OCI-LY7 (cell line): ENCODE measurements around the gene FANCD2OS.

ENCODE experiments used
- EZH2phosphoT487 ChIP-seq: fragments of 200-600 bp; sonication (generic); IDR thresholded peaks from 2 replicates; pipeline ENCODE4 v1.6.1; 2018; ENCODE audit warnings: low read depth, borderline replicate concordance, mild to moderate bottlenecking, mixed run types, antibody characterized with exemption, low read length, moderate library complexity, mixed read lengths
- TF ChIP-seq, protein P1 (sequence below): fragments of 200-600 bp; sonication (generic); conservative IDR thresholded peaks from 2 replicates; pipeline ENCODE4 v1.5.1; 2014; ENCODE audit warnings: mild to moderate bottlenecking, antibody characterized with exemption, low read length, moderate library complexity, mixed read lengths

DNA sequence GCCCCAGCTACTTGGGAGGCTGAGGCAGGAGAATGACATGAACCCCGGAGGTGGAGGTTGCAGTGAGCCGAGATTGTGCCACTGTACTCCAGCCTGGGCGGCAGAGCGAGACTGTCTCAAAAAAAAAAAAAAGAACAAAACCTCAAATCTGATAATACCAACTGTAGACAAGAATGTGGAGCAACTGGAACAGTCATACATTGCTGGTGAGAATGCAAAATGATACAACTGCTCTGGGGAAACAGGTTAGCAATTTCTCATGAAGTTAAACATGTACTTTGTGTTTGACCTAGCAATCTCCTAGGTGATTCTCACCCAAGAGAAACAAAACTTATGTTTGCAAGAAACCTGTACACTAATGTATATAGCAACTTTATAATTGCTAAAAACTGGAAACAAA is 29.1 kb upstream of the FANCD2OS start:
- TF ChIP-seq, protein P1, sequence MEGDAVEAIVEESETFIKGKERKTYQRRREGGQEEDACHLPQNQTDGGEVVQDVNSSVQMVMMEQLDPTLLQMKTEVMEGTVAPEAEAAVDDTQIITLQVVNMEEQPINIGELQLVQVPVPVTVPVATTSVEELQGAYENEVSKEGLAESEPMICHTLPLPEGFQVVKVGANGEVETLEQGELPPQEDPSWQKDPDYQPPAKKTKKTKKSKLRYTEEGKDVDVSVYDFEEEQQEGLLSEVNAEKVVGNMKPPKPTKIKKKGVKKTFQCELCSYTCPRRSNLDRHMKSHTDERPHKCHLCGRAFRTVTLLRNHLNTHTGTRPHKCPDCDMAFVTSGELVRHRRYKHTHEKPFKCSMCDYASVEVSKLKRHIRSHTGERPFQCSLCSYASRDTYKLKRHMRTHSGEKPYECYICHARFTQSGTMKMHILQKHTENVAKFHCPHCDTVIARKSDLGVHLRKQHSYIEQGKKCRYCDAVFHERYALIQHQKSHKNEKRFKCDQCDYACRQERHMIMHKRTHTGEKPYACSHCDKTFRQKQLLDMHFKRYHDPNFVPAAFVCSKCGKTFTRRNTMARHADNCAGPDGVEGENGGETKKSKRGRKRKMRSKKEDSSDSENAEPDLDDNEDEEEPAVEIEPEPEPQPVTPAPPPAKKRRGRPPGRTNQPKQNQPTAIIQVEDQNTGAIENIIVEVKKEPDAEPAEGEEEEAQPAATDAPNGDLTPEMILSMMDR, result no peak
- no peak for TF ChIP-seq EZH2phosphoT487
